ENCODE results near the gene RIOK3.

GRCh38 chr18:23452347-23452727 lies 750 bp upstream of the RIOK3 start:
- TF ChIP-seq, protein P1, sequence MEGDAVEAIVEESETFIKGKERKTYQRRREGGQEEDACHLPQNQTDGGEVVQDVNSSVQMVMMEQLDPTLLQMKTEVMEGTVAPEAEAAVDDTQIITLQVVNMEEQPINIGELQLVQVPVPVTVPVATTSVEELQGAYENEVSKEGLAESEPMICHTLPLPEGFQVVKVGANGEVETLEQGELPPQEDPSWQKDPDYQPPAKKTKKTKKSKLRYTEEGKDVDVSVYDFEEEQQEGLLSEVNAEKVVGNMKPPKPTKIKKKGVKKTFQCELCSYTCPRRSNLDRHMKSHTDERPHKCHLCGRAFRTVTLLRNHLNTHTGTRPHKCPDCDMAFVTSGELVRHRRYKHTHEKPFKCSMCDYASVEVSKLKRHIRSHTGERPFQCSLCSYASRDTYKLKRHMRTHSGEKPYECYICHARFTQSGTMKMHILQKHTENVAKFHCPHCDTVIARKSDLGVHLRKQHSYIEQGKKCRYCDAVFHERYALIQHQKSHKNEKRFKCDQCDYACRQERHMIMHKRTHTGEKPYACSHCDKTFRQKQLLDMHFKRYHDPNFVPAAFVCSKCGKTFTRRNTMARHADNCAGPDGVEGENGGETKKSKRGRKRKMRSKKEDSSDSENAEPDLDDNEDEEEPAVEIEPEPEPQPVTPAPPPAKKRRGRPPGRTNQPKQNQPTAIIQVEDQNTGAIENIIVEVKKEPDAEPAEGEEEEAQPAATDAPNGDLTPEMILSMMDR (IDR thresholded peaks at IDR 0.05; ENCODE audit: insufficient read depth, low read length, poor library complexity, severe bottlenecking), result no peak
- TF ChIP-seq EZH2phosphoT487 (conservative IDR thresholded peaks at IDR 0.05; ENCODE audit: low read length), result no peak

All from SU-DHL-6 (cell line).